ENCODE results near the gene HDAC6.

The HDAC6 gene

GRCh38 chrX:48801280-48802088, at the start of gene HDAC6:
TSS of gene HDAC6 (plus strand) at chrX:48802067. CDS start at chrX:48802693, 626 bp downstream.
- peak; percentile 87 to 89 for DNase-seq (ENCODE audit: low read depth in 2 of 2)

GRCh38 chrX:48752498-48752897, 49.4 kb upstream of the HDAC6 start:
- no peak for DNase-seq (ENCODE audit: low read depth in 2 of 2)

GRCh38 chrX:48753708-48754228, 48.1 kb upstream of the HDAC6 start:
- DNase-seq (ENCODE audit: low read depth in 2 of 2), result no peak

- no peak for DNase-seq (ENCODE audit: low read depth in 2 of 2)
These were observed 47.6 kb upstream of the HDAC6 start for GRCh38 chrX:48754238-48754637.

- DNase-seq (ENCODE audit: low read depth in 2 of 2), result no peak
These were observed 40.0 kb upstream of the HDAC6 start, which contains the start of gene GLOD5 for GRCh38 chrX:48761674-48762471. TSS of gene GLOD5 (plus strand) at chrX:48761747. CDS start at chrX:48761791, 44 bp downstream.

- no peak for DNase-seq (ENCODE audit: low read depth in 2 of 2)
These were observed 32.6 kb upstream of the HDAC6 start for GRCh38 chrX:48769230-48769629.

GRCh38 chrX:48770296-48770695, 31.6 kb upstream of the HDAC6 start:
- no peak for DNase-seq (ENCODE audit: low read depth in 2 of 2)

GRCh38 chrX:48772602-48773001, 29.3 kb upstream of the HDAC6 start:
- no peak for DNase-seq (ENCODE audit: low read depth in 2 of 2)

GRCh38 chrX:48776818-48777439, 24.9 kb upstream of the HDAC6 start:
- DNase-seq (ENCODE audit: low read depth in 2 of 2), result no peak

GRCh38 chrX:48779399-48779798, 22.5 kb upstream of the HDAC6 start:
- DNase-seq (ENCODE audit: low read depth in 2 of 2), result no peak

GRCh38 chrX:48781705-48782104, 20.2 kb upstream of the HDAC6 start:
- no peak for DNase-seq (ENCODE audit: low read depth in 2 of 2)

- no peak for DNase-seq (ENCODE audit: low read depth in 2 of 2)
These were observed 19.7 kb upstream of the HDAC6 start for GRCh38 chrX:48782216-48782615.

- DNase-seq (ENCODE audit: low read depth in 2 of 2), result no peak
These were observed 19.1 kb upstream of the HDAC6 start for GRCh38 chrX:48782795-48783194.

- no peak for DNase-seq (ENCODE audit: low read depth in 2 of 2)
These were observed 17.1 kb upstream of the HDAC6 start for GRCh38 chrX:48784726-48785125.

GRCh38 chrX:48785186-48785539, 16.7 kb upstream of the HDAC6 start:
- DNase-seq (ENCODE audit: low read depth in 2 of 2), result no peak

GRCh38 chrX:48785540-48786214, 16.2 kb upstream of the HDAC6 start:
- DNase-seq (ENCODE audit: low read depth in 2 of 2), result no peak

GRCh38 chrX:48786341-48786800, 15.5 kb upstream of the HDAC6 start, which contains the start of gene GATA1:
TSS of gene GATA1 (plus strand) at chrX:48786590. CDS start at chrX:48791110, 4,520 bp downstream.
- DNase-seq (ENCODE audit: low read depth in 2 of 2), result no peak

GRCh38 chrX:48786825-48787504, 14.9 kb upstream of the HDAC6 start:
- no peak for DNase-seq (ENCODE audit: low read depth in 2 of 2)

GRCh38 chrX:48787505-48788443, 14.1 kb upstream of the HDAC6 start:
- no peak for DNase-seq (ENCODE audit: low read depth in 2 of 2)

All from stimulated activated CD4-positive, alpha-beta T cell treated with anti-CD3 and anti-CD28 coated beads, Interleukin-12 subunit alpha, Interleukin-12 subunit beta, amount 100 ng/mL, for 24 hours (primary cell).